IMR-90 (cell line): Measurements from ENCODE around the gene ANKRD55. TPM values are rescaled to one million over a fixed set of nuclear protein-coding genes. Genes with fewer than 3 reads are reported as not detected.
A peak's percentile ranks its signal among the peaks of the same experiment; 100 is the strongest.
"Not testable (repeated sequence)": the region's sequence is repeated elsewhere in the genome, so short reads cannot be mapped to it uniquely, and the experiment has no call there.

Source experiments
- ATAC-seq: fragments of 200-7000 bp; cut with Tn5 transposase; 2 replicates; pipeline ENCODE4 v1.9.1; 2020; ENCODE audit warnings: low read depth, mild to moderate bottlenecking, moderate library complexity
- BruUV-seq: library from RNA; stranded (reverse); fragments of 400-500 nt; replicated peaks from 2 replicates; lab custom pipeline; 2021; lab: Mats Ljungman, UMichigan
- CTCF ChIA-PET: fragments of 300-600 bp; formaldehyde crosslinking; extraction: SDS; loops from one replicate; lab custom pipeline; 2021; ENCODE audit warnings: antibody characterized with exemption; lab: Yijun Ruan, JAX
- POLR2A ChIA-PET: fragments of 300-600 bp; sonication (Branson Sonifier 250); formaldehyde crosslinking; loops from one replicate; lab custom pipeline; 2022; ENCODE audit warnings: antibody characterized with exemption; ENCODE audit not compliant: unreplicated experiment; lab: Charles Lee
- DNase-seq: peaks from one replicate; pipeline ENCODE4 v3.0.0; 2013
- H2AFZ ChIP-seq: replicated peaks from 2 replicates; pipeline ENCODE3; 2013; ENCODE audit warnings: low read length, mild to moderate bottlenecking; ENCODE audit not compliant: poor library complexity
- H2AK5ac ChIP-seq: 2 replicates; pipeline ENCODE4 v1.6.1; 2013; ENCODE audit warnings: low read depth, low read length, inconsistent platforms
- H2AK9ac ChIP-seq: replicated peaks from 2 replicates; pipeline ENCODE3; 2013; ENCODE audit warnings: mild to moderate bottlenecking, low read depth, low read length, moderate library complexity; ENCODE audit not compliant: poor library complexity
- H2BK120ac ChIP-seq: 2 replicates; pipeline ENCODE4 v1.6.1; 2013; ENCODE audit warnings: low read depth, low read length, inconsistent platforms
- H2BK15ac ChIP-seq: 3 replicates; pipeline ENCODE4 v1.6.1; 2013; ENCODE audit warnings: low read depth, low read length, inconsistent platforms
- H2BK20ac ChIP-seq: 2 replicates; pipeline ENCODE4 v1.6.1; 2013; ENCODE audit warnings: low read depth, mild to moderate bottlenecking, inconsistent platforms, low read length, moderate library complexity
- H2BK5ac ChIP-seq: 2 replicates; pipeline ENCODE4 v1.6.1; 2013; ENCODE audit warnings: mild to moderate bottlenecking, low read depth, low read length, inconsistent platforms; ENCODE audit not compliant: poor library complexity, severe bottlenecking
- H3K14ac ChIP-seq: replicated peaks from 2 replicates; pipeline ENCODE4 v1.6.1; 2013; ENCODE audit warnings: low read depth, low read length, inconsistent platforms
- H3K18ac ChIP-seq: 2 replicates; pipeline ENCODE4 v1.6.1; 2013; ENCODE audit warnings: low read depth, low read length, control low read depth
- H3K23ac ChIP-seq: 2 replicates; pipeline ENCODE4 v1.6.1; 2013; ENCODE audit warnings: low read depth, low read length, inconsistent platforms
- H3K27ac ChIP-seq: 2 replicates; pipeline ENCODE4 v1.5.1; 2013; ENCODE audit warnings: mild to moderate bottlenecking, control low read depth, low read length; ENCODE audit not compliant: insufficient read depth
- H3K27me3 ChIP-seq: 2 replicates; pipeline ENCODE4 v1.6.1; 2013; ENCODE audit warnings: low read length; ENCODE audit not compliant: control insufficient read depth, insufficient read depth
- H3K36me3 ChIP-seq: 2 replicates; pipeline ENCODE4 v1.6.1; 2013; ENCODE audit warnings: low read length, mixed read lengths; ENCODE audit not compliant: control insufficient read depth, insufficient read depth
- H3K4ac ChIP-seq: 2 replicates; pipeline ENCODE4 v1.6.1; 2013; ENCODE audit warnings: low read depth, low read length, inconsistent platforms
- H3K4me1 ChIP-seq: 2 replicates; pipeline ENCODE4 v1.6.1; 2013; ENCODE audit warnings: low read length, mixed read lengths; ENCODE audit not compliant: control insufficient read depth, insufficient read depth
- H3K4me2 ChIP-seq: 2 replicates; pipeline ENCODE4 v1.6.1; 2013; ENCODE audit warnings: low read depth, mild to moderate bottlenecking, control low read depth, low read length, moderate library complexity
- H3K4me3 ChIP-seq: 2 replicates; pipeline ENCODE4 v1.5.1; 2013; ENCODE audit warnings: low read depth, mild to moderate bottlenecking, control low read depth, low read length, moderate library complexity; ENCODE audit not compliant: insufficient read depth
- H3K56ac ChIP-seq: 2 replicates; pipeline ENCODE4 v1.6.1; 2013; ENCODE audit warnings: low read length, inconsistent platforms; ENCODE audit not compliant: insufficient read depth; ENCODE audit errors: extremely low read depth
- H3K79me1 ChIP-seq, 2 experiments: 2 replicates each; pipeline ENCODE4 v1.6.1; 2013; ENCODE audit warnings: low read length in 2 of 2, inconsistent platforms in 1 of 2, low read depth in 1 of 2
- H3K9ac ChIP-seq: 2 replicates; pipeline ENCODE4 v1.6.1; 2013; ENCODE audit warnings: low read depth, low read length, control low read depth
- H3K9me1 ChIP-seq: 2 replicates; pipeline ENCODE4 v1.6.1; 2013; ENCODE audit warnings: low read length, inconsistent platforms; ENCODE audit not compliant: insufficient read depth
- H3K9me3 ChIP-seq: 2 replicates; pipeline ENCODE4 v1.6.1; 2013; ENCODE audit warnings: low read length; ENCODE audit not compliant: control insufficient read depth, insufficient read depth
- H4K20me1 ChIP-seq: 2 replicates; pipeline ENCODE4 v1.6.1; 2013; ENCODE audit warnings: low read length, inconsistent platforms; ENCODE audit not compliant: insufficient read depth
- H4K5ac ChIP-seq: 2 replicates; pipeline ENCODE4 v1.6.1; 2013; ENCODE audit warnings: mild to moderate bottlenecking, low read depth, low read length, control low read depth
- H4K8ac ChIP-seq, 2 experiments: 2 replicates each; pipeline ENCODE4 v1.6.1; 2013; ENCODE audit warnings: low read depth in 2 of 2, low read length in 2 of 2, control low read depth in 1 of 2, inconsistent platforms in 1 of 2
- H4K91ac ChIP-seq: 2 replicates; pipeline ENCODE4 v1.6.1; 2013; ENCODE audit warnings: low read depth, low read length, inconsistent platforms; ENCODE audit not compliant: insufficient read depth
- BHLHE40 ChIP-seq: fragments of 150-350 bp; IDR thresholded peaks from 2 replicates; pipeline ENCODE4 v1.6.1; 2016; ENCODE audit warnings: mild to moderate bottlenecking, low read depth, low read length
- CEBPB ChIP-seq: IDR thresholded peaks from 2 replicates; pipeline ENCODE4 v1.6.1; 2012; ENCODE audit warnings: low read depth, low read length, improper control_type of control experiment
- ELK1 ChIP-seq: fragments of 150-350 bp; IDR thresholded peaks from 2 replicates; pipeline ENCODE4 v1.6.1; 2016; ENCODE audit warnings: low read depth, mild to moderate bottlenecking, low read length, moderate library complexity, borderline replicate concordance
- FOS ChIP-seq: fragments of 150-350 bp; IDR thresholded peaks from 2 replicates; pipeline ENCODE4 v1.6.1; 2016; ENCODE audit warnings: low read depth, low read length
- NFE2L2 ChIP-seq: fragments of 150-350 bp; IDR thresholded peaks from 2 replicates; pipeline ENCODE4 v1.6.1; 2016; ENCODE audit warnings: low read depth, mild to moderate bottlenecking, low read length
- SMC3 ChIP-seq: fragments of 150-350 bp; IDR thresholded peaks from 2 replicates; pipeline ENCODE4 v1.6.1; 2016; ENCODE audit warnings: low read depth, mild to moderate bottlenecking, antibody characterized with exemption, low read length, moderate library complexity
- USF2 ChIP-seq: fragments of 150-350 bp; IDR thresholded peaks from 2 replicates; pipeline ENCODE4 v1.6.1; 2017; ENCODE audit warnings: mild to moderate bottlenecking, antibody characterized with exemption, low read length, low read depth
- WGBS, 2 experiments: methylation state at CpG; one replicate each; pipeline versions ENCODE4 v1.1.5 to v1.1.7; 2013; ENCODE audit warnings: missing lambda C conversion rate in 2 of 2; ENCODE audit not compliant: insufficient read length in 1 of 2; ENCODE audit errors: extremely low coverage in 2 of 2; 5-methylcytosine and 5-hydroxymethylcytosine counted together
- dilution Hi-C: fragments of 300-500 bp; cut with HindIII; formaldehyde crosslinking; loops from one replicate; pipeline ENCODE4 v1.14.3; 2018; ENCODE audit warnings: low sequenced_read_pairs; ENCODE audit not compliant: unreplicated experiment
- in situ Hi-C: fragments of 300-500 bp; cut with MboI; formaldehyde crosslinking; loops from 3 replicates; pipeline ENCODE4 v1.14.3; 2019; ENCODE audit warnings: low sequenced_read_pairs, inconsistent platforms, mixed read lengths
- intact Hi-C: fragments of 100-400 bp; cut with micrococcal nuclease; formaldehyde crosslinking; loops from 2 replicates; pipeline ENCODE4 v1.10.0; 2022
- polyA plus RNA-seq, 3 experiments: library from polyadenylated mRNA; depleted of rRNA; stranded (reverse); fragments of >200 nt; gene quantifications; 2 replicates each; pipeline ENCODE4 v1.2.3, GENCODE V29; 2012; ENCODE audit warnings: low replicate concordance in 1 of 3
- total RNA-seq: library from RNA; depleted of rRNA; stranded (reverse); fragments of >200 nt; gene quantifications from 2 replicates; pipeline ENCODE4 v1.2.3, GENCODE V29; 2012

Gene ANKRD55
- total and polyA plus RNA-seq, 2 of the 4 experiments (the other 2 are of a cell fraction): not detected

GRCh38 chr5:56244627-56245026, 11.5 kb upstream of the ANKRD55 start:
- Histone ChIP-seq H3K56ac (no peak overlapping the region), H3K27me3 (no peaks in the 10 kb centered on the region), H4K5ac (no peak overlapping the region), H3K27ac (no peak overlapping the region), H2BK5ac (no peak overlapping the region), H3K4me3 (no peak overlapping the region), H3K9me3 (peaks cover 3% of the 10 kb centered on the region), H3K18ac (no peak overlapping the region), H3K23ac (no peak overlapping the region), H4K91ac (no peak overlapping the region), H4K20me1 (no peaks in the 10 kb centered on the region), H3K4me1 (peaks cover 2% of the 10 kb centered on the region; the same call in 1 of the 2 replicates), H2AK9ac (no peak overlapping the region), H2BK120ac (no peak overlapping the region), H2BK15ac (no peak overlapping the region), H3K4me2 (no peak overlapping the region), H3K36me3 (no peaks in the 10 kb centered on the region), H2AFZ (no peak overlapping the region), H3K9ac (no peak overlapping the region), H2BK20ac (no peak overlapping the region), H3K14ac (no peak overlapping the region), H3K9me1 (no peaks in the 10 kb centered on the region), H2AK5ac (no peak overlapping the region), H3K79me1 (no peaks in the 10 kb centered on the region), H3K4ac (no peak overlapping the region), H4K8ac (no peak overlapping the region)
- ChIA-PET POLR2A (no interaction called here), CTCF (no interaction called here)
- intact Hi-C loops: no loop called here
- ATAC-seq (peak; percentile 24; the same call in 1 of the 2 replicates), DNase-seq (no peak)
- in situ Hi-C loops: no loop called here
- no TSS peak for BruUV-seq
- no peak for TF ChIP-seq NFE2L2
- no peak for TF ChIP-seq FOS
- TF ChIP-seq SMC3: no peak
- TF ChIP-seq BHLHE40: no peak
- no peak for TF ChIP-seq CEBPB
- no peak for TF ChIP-seq ELK1
- TF ChIP-seq USF2: no peak
- dilution Hi-C loops: no loop called here

- H2BK20ac ChIP-seq, H3K56ac ChIP-seq, in situ Hi-C loops, H3K4ac ChIP-seq, H3K23ac ChIP-seq, POLR2A ChIA-PET, H3K9me1 ChIP-seq, DNase-seq, H2BK5ac ChIP-seq, H3K14ac ChIP-seq, H4K91ac ChIP-seq, ATAC-seq, H3K27me3 ChIP-seq, H4K20me1 ChIP-seq, H3K79me1 ChIP-seq, H3K9me3 ChIP-seq, H3K9ac ChIP-seq, H2AK9ac ChIP-seq, H3K18ac ChIP-seq, H3K4me3 ChIP-seq, BruUV-seq, H3K4me2 ChIP-seq, H2AK5ac ChIP-seq, H3K36me3 ChIP-seq, CTCF ChIA-PET, H3K4me1 ChIP-seq, H3K27ac ChIP-seq, dilution Hi-C loops, H2AFZ ChIP-seq, H4K5ac ChIP-seq, intact Hi-C loops, H4K8ac ChIP-seq, H2BK15ac ChIP-seq, H2BK120ac ChIP-seq: not testable (repeated sequence)
- 57% methylated on average over 1 of the region's 1 CpG; no CpG with 5 or more reads in 1 of the 2 experiments for WGBS, 2 experiments
Measured at GRCh38 chr5:56242271-56242670, 9.1 kb upstream of the ANKRD55 start.
